ENCODE data around the gene FOXO6. TPM values are rescaled to one million over a fixed set of nuclear protein-coding genes. Genes with fewer than 3 reads are reported as not detected.

The FOXO6 gene
- total RNA-seq, 1 experiment from 2014 or later, result 5.4 TPM

DNA sequence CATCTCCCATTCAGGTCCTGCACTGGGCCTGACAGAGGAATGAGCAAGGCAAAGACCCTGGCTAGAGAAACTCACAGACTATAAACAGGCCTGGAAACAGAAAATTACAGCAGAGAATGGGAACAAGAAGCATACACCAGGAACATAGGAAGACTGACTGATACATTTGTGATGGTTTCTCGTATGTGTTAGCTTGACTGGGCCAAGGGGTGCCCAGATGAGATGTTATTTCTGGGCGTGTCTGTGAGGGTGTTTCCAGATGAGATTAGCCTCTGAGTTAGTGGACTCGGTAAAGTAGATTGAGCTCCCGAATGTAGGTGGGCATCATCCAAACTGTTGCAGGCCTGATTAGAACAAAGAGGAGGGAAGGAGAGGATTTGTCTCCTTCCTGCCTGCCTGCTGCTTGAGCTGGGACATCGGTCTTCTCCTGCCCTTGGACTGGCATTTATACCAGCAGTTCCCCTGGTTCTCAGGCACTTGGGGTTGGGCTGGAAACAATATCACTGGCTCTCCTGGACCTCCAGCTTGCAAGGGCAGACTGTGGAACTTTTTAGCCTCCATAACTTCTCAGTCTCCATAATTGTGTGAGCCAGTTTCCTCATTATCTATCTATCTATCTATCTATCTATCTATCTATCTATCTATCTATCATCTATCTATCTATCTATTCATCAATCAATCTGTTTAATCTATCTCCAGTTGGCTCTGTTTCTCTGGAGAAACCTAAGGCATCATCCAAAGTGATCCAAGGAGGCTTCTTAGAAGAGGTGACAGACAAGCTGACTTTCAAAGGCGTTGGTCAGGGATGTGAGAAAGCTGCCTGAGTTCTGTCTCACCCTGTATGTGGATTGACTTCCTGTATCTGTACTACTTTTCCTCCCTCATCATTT lies 9.7 kb upstream of the FOXO6 start (continued):
- TF ChIP-seq, protein P1, sequence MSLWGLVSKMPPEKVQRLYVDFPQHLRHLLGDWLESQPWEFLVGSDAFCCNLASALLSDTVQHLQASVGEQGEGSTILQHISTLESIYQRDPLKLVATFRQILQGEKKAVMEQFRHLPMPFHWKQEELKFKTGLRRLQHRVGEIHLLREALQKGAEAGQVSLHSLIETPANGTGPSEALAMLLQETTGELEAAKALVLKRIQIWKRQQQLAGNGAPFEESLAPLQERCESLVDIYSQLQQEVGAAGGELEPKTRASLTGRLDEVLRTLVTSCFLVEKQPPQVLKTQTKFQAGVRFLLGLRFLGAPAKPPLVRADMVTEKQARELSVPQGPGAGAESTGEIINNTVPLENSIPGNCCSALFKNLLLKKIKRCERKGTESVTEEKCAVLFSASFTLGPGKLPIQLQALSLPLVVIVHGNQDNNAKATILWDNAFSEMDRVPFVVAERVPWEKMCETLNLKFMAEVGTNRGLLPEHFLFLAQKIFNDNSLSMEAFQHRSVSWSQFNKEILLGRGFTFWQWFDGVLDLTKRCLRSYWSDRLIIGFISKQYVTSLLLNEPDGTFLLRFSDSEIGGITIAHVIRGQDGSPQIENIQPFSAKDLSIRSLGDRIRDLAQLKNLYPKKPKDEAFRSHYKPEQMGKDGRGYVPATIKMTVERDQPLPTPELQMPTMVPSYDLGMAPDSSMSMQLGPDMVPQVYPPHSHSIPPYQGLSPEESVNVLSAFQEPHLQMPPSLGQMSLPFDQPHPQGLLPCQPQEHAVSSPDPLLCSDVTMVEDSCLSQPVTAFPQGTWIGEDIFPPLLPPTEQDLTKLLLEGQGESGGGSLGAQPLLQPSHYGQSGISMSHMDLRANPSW (CRISPR knock-in tag; conservative IDR thresholded peaks at IDR 0.05; ENCODE audit: low read depth), result no peak
- no peak for TF ChIP-seq ETV6 (CRISPR knock-in tag; IDR thresholded peaks at IDR 0.05)
- TF ChIP-seq ZNF121 (CRISPR knock-in tag; IDR thresholded peaks at IDR 0.05), result no peak
- TF ChIP-seq FOXJ3 (CRISPR knock-in tag; IDR thresholded peaks at IDR 0.05; ENCODE audit: borderline replicate concordance), result no peak
- no peak for TF ChIP-seq OVOL2 (CRISPR knock-in tag; IDR thresholded peaks at IDR 0.05; ENCODE audit: borderline replicate concordance)
- TF ChIP-seq ESRRA (CRISPR knock-in tag; IDR thresholded peaks at IDR 0.05; ENCODE audit: borderline replicate concordance), result no peak
- TF ChIP-seq ZBTB21 (CRISPR knock-in tag; IDR thresholded peaks at IDR 0.05; ENCODE audit: borderline replicate concordance), result no peak
- no peak for TF ChIP-seq ZNF263 (CRISPR knock-in tag; IDR thresholded peaks at IDR 0.05; ENCODE audit: low read depth)

DNA sequence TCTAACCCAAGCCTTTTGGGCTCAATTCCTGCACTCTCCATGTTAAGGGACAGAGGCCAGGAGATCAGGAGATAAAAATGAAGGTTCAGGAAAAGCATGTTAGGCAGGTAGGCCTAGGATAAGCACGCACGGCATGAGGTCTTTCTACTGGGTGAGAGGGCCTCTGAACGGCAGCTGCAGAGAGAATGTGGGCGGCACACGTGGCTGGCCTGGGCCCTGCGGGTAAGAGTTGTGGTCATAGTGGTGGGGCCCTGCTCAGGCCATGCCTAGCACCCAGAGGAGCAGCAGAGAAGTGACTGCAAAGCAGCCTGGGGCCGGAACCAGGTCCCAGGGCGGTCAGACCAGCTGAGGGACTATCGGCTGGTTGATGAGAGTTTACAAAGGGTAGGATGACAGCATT lies 7.5 kb upstream of the FOXO6 start:
- Mint-ChIP-seq H3K27ac (no peak overlapping the region), H3K9me3 (peaks cover 3% of the 10 kb centered on the region; the same call in 1 of the 2 replicates), H3K4me1 (peaks cover 20% of the 10 kb centered on the region), H3K4me3 (no peak overlapping the region), H3K36me3 (no peaks in the 10 kb centered on the region), H3K27me3 (ENCODE audit: low read depth) (peaks cover 6% of the 10 kb centered on the region; the same call in 1 of the 2 replicates)
- no peak for TF ChIP-seq OVOL2 (CRISPR knock-in tag; IDR thresholded peaks at IDR 0.05; ENCODE audit: borderline replicate concordance)
- TF ChIP-seq, protein P2, sequence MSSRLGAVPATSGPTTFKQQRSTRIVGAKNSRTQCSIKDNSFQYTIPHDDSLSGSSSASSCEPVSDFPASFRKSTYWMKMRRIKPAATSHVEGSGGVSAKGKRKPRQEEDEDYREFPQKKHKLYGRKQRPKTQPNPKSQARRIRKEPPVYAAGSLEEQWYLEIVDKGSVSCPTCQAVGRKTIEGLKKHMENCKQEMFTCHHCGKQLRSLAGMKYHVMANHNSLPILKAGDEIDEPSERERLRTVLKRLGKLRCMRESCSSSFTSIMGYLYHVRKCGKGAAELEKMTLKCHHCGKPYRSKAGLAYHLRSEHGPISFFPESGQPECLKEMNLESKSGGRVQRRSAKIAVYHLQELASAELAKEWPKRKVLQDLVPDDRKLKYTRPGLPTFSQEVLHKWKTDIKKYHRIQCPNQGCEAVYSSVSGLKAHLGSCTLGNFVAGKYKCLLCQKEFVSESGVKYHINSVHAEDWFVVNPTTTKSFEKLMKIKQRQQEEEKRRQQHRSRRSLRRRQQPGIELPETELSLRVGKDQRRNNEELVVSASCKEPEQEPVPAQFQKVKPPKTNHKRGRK (CRISPR knock-in tag; IDR thresholded peaks at IDR 0.05; ENCODE audit: borderline replicate concordance), result no peak
- TF ChIP-seq GTF2I (CRISPR knock-in tag; conservative IDR thresholded peaks at IDR 0.05), result no peak
- no peak for TF ChIP-seq JAZF1 (CRISPR knock-in tag; IDR thresholded peaks at IDR 0.05)
- TF ChIP-seq HMGA2 (CRISPR knock-in tag; IDR thresholded peaks at IDR 0.05), result no peak
- TF ChIP-seq, protein P3, sequence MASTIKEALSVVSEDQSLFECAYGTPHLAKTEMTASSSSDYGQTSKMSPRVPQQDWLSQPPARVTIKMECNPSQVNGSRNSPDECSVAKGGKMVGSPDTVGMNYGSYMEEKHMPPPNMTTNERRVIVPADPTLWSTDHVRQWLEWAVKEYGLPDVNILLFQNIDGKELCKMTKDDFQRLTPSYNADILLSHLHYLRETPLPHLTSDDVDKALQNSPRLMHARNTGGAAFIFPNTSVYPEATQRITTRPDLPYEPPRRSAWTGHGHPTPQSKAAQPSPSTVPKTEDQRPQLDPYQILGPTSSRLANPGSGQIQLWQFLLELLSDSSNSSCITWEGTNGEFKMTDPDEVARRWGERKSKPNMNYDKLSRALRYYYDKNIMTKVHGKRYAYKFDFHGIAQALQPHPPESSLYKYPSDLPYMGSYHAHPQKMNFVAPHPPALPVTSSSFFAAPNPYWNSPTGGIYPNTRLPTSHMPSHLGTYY (CRISPR knock-in tag; IDR thresholded peaks at IDR 0.05), result no peak
- ATAC-seq (no peak), DNase-seq (ENCODE audit: low spot score) (no peak)
- ChIA-PET POLR2A (no interaction called here), CTCF (interaction anchor here (0.8 to 1.3 kb wide), 3 partner anchors 23 to 64 kb away, joined by 4 to 5 read pairs (median 4); no protein-coding TSS in a partner anchor)

DNA sequence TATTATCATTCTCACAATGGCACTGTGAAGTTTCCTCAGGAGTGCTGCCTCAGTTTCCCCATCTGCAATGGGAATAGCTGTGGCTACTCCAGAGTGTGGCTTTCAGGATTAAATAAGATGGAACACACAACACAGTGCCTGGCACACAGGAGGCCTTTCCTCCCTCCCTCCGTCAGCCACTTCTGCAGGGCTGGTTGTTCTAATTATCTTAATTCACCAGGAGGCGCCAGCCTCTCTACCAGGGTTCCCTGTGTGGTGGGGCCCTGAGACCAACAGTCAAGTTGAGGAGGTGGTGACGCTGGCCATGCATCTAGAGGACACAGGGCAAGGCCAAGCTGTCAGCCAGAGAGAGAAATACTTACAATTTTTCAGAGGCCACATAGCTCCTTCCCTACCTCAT lies 6.3 kb upstream of the FOXO6 start:
- ChIA-PET POLR2A (no interaction called here), CTCF (interaction anchor here (0.9 to 1.8 kb wide), 6 partner anchors 17 to 158 kb away, joined by 3 to 7 read pairs (median 4); no protein-coding TSS in a partner anchor)
- DNase-seq (ENCODE audit: low spot score) (peak; percentile 22), ATAC-seq (no peak; the same call in 1 of the 2 replicates)
- no peak overlapping the region for H3K27ac Mint-ChIP-seq
- no peak for TF ChIP-seq RORB (CRISPR knock-in tag; IDR thresholded peaks at IDR 0.05)
- TF ChIP-seq, protein P4, sequence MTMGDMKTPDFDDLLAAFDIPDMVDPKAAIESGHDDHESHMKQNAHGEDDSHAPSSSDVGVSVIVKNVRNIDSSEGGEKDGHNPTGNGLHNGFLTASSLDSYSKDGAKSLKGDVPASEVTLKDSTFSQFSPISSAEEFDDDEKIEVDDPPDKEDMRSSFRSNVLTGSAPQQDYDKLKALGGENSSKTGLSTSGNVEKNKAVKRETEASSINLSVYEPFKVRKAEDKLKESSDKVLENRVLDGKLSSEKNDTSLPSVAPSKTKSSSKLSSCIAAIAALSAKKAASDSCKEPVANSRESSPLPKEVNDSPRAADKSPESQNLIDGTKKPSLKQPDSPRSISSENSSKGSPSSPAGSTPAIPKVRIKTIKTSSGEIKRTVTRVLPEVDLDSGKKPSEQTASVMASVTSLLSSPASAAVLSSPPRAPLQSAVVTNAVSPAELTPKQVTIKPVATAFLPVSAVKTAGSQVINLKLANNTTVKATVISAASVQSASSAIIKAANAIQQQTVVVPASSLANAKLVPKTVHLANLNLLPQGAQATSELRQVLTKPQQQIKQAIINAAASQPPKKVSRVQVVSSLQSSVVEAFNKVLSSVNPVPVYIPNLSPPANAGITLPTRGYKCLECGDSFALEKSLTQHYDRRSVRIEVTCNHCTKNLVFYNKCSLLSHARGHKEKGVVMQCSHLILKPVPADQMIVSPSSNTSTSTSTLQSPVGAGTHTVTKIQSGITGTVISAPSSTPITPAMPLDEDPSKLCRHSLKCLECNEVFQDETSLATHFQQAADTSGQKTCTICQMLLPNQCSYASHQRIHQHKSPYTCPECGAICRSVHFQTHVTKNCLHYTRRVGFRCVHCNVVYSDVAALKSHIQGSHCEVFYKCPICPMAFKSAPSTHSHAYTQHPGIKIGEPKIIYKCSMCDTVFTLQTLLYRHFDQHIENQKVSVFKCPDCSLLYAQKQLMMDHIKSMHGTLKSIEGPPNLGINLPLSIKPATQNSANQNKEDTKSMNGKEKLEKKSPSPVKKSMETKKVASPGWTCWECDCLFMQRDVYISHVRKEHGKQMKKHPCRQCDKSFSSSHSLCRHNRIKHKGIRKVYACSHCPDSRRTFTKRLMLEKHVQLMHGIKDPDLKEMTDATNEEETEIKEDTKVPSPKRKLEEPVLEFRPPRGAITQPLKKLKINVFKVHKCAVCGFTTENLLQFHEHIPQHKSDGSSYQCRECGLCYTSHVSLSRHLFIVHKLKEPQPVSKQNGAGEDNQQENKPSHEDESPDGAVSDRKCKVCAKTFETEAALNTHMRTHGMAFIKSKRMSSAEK (CRISPR knock-in tag; IDR thresholded peaks at IDR 0.05; ENCODE audit: borderline replicate concordance), result no peak
- no peak overlapping the region for H3K4me3 Mint-ChIP-seq
- no peaks in the 10 kb centered on the region for H3K36me3 Mint-ChIP-seq
- H3K27me3 Mint-ChIP-seq (ENCODE audit: low read depth), result peaks cover 16% of the 10 kb centered on the region
- peaks cover 30% of the 10 kb centered on the region for H3K4me1 Mint-ChIP-seq
- peaks cover 3% of the 10 kb centered on the region; the same call in 1 of the 2 replicates for H3K9me3 Mint-ChIP-seq
